ENCODE data around the gene TBC1D17. TPM values are rescaled to one million over a fixed set of nuclear protein-coding genes. Genes with fewer than 3 reads are reported as not detected.
A peak's percentile ranks its signal among the peaks of the same experiment; 100 is the strongest.

TBC1D17 gene
- total and polyA plus RNA-seq, 2 of the 13 experiments (the other 11 are each of a cell fraction or from before 2014, with no cell fraction given) = 9.7 to 16.9 TPM

- TF ChIP-seq EEA1 (CRISPR knock-in tag; IDR thresholded peaks at IDR 0.05; ENCODE audit: borderline replicate concordance) = 0 out of 2 replicates have a peak, but pooled peaks have one; percentile 30
- TF ChIP-seq ZNF850 (CRISPR knock-in tag; conservative IDR thresholded peaks at IDR 0.05) = no peak
- peak; percentile 38; the same call in 1 of the 2 replicates for TF ChIP-seq THAP7 (CRISPR knock-in tag; IDR thresholded peaks at IDR 0.05)
- TF ChIP-seq HCFC1 (IDR thresholded peaks at IDR 0.05; ENCODE audit: low read depth, low read length) = peak; percentile 82
- TF ChIP-seq ZNF567 (CRISPR knock-in tag; IDR thresholded peaks at IDR 0.05; ENCODE audit: borderline replicate concordance) = no peak; the same call in 1 of the 2 replicates
- no peak for TF ChIP-seq FOXJ3 (CRISPR knock-in tag; IDR thresholded peaks at IDR 0.05; ENCODE audit: borderline replicate concordance)
- no peak for TF ChIP-seq MYNN (CRISPR knock-in tag; IDR thresholded peaks at IDR 0.05; ENCODE audit: low read depth)
- TF ChIP-seq HINFP (CRISPR knock-in tag; IDR thresholded peaks at IDR 0.05; ENCODE audit: low read depth) = peak; percentile 93
- TF ChIP-seq ATAD3A (CRISPR knock-in tag; IDR thresholded peaks at IDR 0.05) = no peak
- no peak for TF ChIP-seq NFE2 (CRISPR knock-in tag; IDR thresholded peaks at IDR 0.05)
- TF ChIP-seq KDM4B (CRISPR knock-in tag; IDR thresholded peaks at IDR 0.05) = 0 out of 2 replicates have a peak, but pooled peaks have one; percentile 38
- TF ChIP-seq ZNF552 (CRISPR knock-in tag; IDR thresholded peaks at IDR 0.05; ENCODE audit: borderline replicate concordance) = no peak
- TF ChIP-seq ZNF672 (CRISPR knock-in tag; IDR thresholded peaks at IDR 0.05) = no peak
- no peak for TF ChIP-seq BRF2 (CRISPR knock-in tag; IDR thresholded peaks at IDR 0.05)
- TF ChIP-seq YEATS2 (CRISPR knock-in tag; IDR thresholded peaks at IDR 0.05; ENCODE audit: borderline replicate concordance) = peak; percentile 58; the same call in 1 of the 2 replicates
- no peak for TF ChIP-seq SMAD1 (CRISPR knock-in tag; IDR thresholded peaks at IDR 0.05; ENCODE audit: borderline replicate concordance, low read depth)
- no peak for TF ChIP-seq NBN (conservative IDR thresholded peaks at IDR 0.05)
- no peak for TF ChIP-seq DNMT3B (CRISPR knock-in tag; conservative IDR thresholded peaks at IDR 0.05)
- TF ChIP-seq ZNF275 (CRISPR knock-in tag; IDR thresholded peaks at IDR 0.05; ENCODE audit: borderline replicate concordance) = no peak
- no peak for TF ChIP-seq ATM (IDR thresholded peaks at IDR 0.05; ENCODE audit: borderline replicate concordance)
- TF ChIP-seq EP300 (IDR thresholded peaks at IDR 0.05; ENCODE audit: low read depth in 2 of 2, low read length in 2 of 2) = 0 out of 4 replicates have a peak, but pooled peaks of 1 of the 2 experiments have one; percentile 35
- peak; percentile 20; the same call in 1 of the 2 replicates for TF ChIP-seq EP300 (CRISPR knock-in tag; IDR thresholded peaks at IDR 0.05; ENCODE audit: borderline replicate concordance)
- TF ChIP-seq ARNTL (CRISPR knock-in tag; IDR thresholded peaks at IDR 0.05) = no peak
- peak; percentile 73; the same call in 1 of the 2 replicates for TF ChIP-seq KAT7 (CRISPR knock-in tag; IDR thresholded peaks at IDR 0.05; ENCODE audit: borderline replicate concordance)
- TF ChIP-seq ZNF597 (CRISPR knock-in tag; IDR thresholded peaks at IDR 0.05) = no peak
These were observed 26.8 kb upstream of the TBC1D17 start, which contains the start of gene PTOV1 (continued) for GRCh38 chr19:49850487-49851342.
